Esophagus muscularis mucosa (tissue), 4 donors: ENCODE results near the gene TMED1. TPM values are rescaled to one million over a fixed set of nuclear protein-coding genes. Genes with fewer than 3 reads are reported as not detected.

Source experiments
- DNase-seq: peaks from one replicate; pipeline ENCODE4 v3.0.0-alpha.2; 2017; ENCODE audit errors: extremely low spot score
- H3K27ac ChIP-seq, 4 donors: fragments of 200-600 bp; sonication (generic); replicated peaks in 1 of 4; 1 replicate in 3 of 4; 2 replicates in 1 of 4; pipeline ENCODE4 v1.5.1; 2016 to 2019; ENCODE audit warnings: mild to moderate bottlenecking in 1 of 4
- H3K27me3 ChIP-seq, 4 donors: fragments of 200-600 bp; sonication (generic); one replicate each; pipeline versions ENCODE4 v1.5.1 to v1.6.0; 2016 to 2019
- H3K36me3 ChIP-seq, 4 donors: fragments of 200-600 bp; sonication (generic); one replicate each; pipeline ENCODE4 v1.5.1; 2016 to 2019
- H3K4me1 ChIP-seq, 4 donors: fragments of 200-600 bp; sonication (generic); one replicate each; pipeline ENCODE4 v1.5.1; 2016 to 2019
- H3K4me3 ChIP-seq, 4 donors: fragments of 200-600 bp; sonication (generic); 1 replicate in 2 of 4; 2 replicates in 2 of 4; pipeline ENCODE4 v1.5.1; 2016 to 2019; ENCODE audit warnings: mild to moderate bottlenecking in 4 of 4, moderate library complexity in 1 of 4
- H3K9me3 ChIP-seq, 4 donors: fragments of 200-600 bp; sonication (generic); 1 replicate in 3 of 4; 2 replicates in 1 of 4; pipeline ENCODE4 v1.5.1; 2016 to 2019
- EP300 ChIP-seq: sonication (generic); formaldehyde crosslinking; IDR thresholded peaks from one replicate; pipeline ENCODE4 v1.6.1; 2017; ENCODE audit warnings: antibody characterized with exemption
- POLR2A ChIP-seq: fragments of 450-650 bp; IDR thresholded peaks from one replicate; pipeline ENCODE4 v1.6.1; 2017; ENCODE audit warnings: antibody characterized with exemption, moderate library complexity, mild to moderate bottlenecking, low read depth
- POLR2AphosphoS5 ChIP-seq, 2 donors: sonication (generic); formaldehyde crosslinking; IDR thresholded peaks; one replicate each; pipeline ENCODE4 v1.6.1; 2017; ENCODE audit warnings: antibody characterized with exemption in 2 of 2
- WGBS: methylation state at CpG from one replicate; pipeline ENCODE4 v1.1.5; 2018; 5-methylcytosine and 5-hydroxymethylcytosine counted together
- intact Hi-C: fragments of 100-400 bp; cut with DNase I; formaldehyde crosslinking; loops from one replicate; pipeline ENCODE4 v1.15.1; 2023
- total RNA-seq, 4 donors: library from RNA; depleted of rRNA; stranded (reverse); fragments of >200 nt; gene quantifications; one replicate each; pipeline versions ENCODE4 v1.1.0 to v1.2.1, GENCODE V29; 2016
- TF ChIP-seq, protein P1 (sequence below), 3 experiments: fragments of 200-600 bp in 2 of 3; fragments of 450-650 bp in 1 of 3; sonication (generic) in 2 of 3; IDR thresholded peaks; one replicate each; pipeline ENCODE4 v1.5.1; 2017 to 2019; ENCODE audit warnings: antibody characterized with exemption in 3 of 3, mild to moderate bottlenecking in 2 of 3, moderate library complexity in 1 of 3

Gene TMED1
- total RNA-seq, 4 donors from 2014 or later: 18.7 to 29.5 (median 27.7) TPM

DNA sequence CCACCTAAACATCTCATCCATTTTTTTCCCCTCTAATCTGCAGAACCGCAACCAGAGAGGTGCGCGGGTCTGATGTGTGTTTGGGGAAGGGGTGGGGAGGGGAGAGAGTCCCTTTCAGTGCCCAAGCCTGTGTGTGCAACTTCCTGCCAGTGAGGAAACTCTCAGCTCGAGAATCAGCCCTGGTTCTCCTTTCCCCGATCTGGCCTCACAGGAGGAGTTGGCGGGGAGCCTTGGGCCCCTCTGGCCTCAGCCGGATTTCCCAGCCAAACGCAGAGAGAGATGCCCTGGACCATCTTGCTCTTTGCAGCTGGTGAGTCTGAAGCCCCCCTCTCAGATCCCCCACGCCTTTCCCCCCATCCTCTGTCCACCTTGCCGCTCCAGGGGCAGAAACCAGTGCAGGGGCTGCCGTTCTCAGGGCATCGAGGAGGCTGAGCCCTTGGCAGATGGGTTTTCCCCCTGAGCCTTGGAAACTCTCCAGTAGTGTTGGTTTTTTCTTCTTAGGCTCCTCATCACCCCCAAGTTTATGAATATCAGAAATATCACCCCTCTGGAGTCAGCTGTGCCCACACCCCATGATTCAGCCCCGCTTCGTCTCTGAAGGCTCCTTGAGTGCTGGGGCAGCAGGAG is 12.3 kb upstream of the TMED1 start, which contains the start of gene C19orf38:
Gene C19orf38, plus strand, starts transcription at position 186 of the 627 bp plus-strand sequence. Its CDS starts 94 bp downstream, at position 280.
- H3K27me3 ChIP-seq: peaks cover 0 to 28% (median 6%) of the 10 kb centered on the region in 4 donors
- peaks cover 0 to 13% (median 10%) of the 10 kb centered on the region in 4 donors for H3K9me3 ChIP-seq
- 32% methylated on average over 13 of the region's 14 CpGs for WGBS
- no peaks in the 10 kb centered on the region for H3K4me1 ChIP-seq
- no peak for TF ChIP-seq EP300
- TF ChIP-seq POLR2AphosphoS5 (IDR thresholded peaks at IDR 0.05): no peak
- no peak for TF ChIP-seq POLR2A
- TF ChIP-seq, protein P1, sequence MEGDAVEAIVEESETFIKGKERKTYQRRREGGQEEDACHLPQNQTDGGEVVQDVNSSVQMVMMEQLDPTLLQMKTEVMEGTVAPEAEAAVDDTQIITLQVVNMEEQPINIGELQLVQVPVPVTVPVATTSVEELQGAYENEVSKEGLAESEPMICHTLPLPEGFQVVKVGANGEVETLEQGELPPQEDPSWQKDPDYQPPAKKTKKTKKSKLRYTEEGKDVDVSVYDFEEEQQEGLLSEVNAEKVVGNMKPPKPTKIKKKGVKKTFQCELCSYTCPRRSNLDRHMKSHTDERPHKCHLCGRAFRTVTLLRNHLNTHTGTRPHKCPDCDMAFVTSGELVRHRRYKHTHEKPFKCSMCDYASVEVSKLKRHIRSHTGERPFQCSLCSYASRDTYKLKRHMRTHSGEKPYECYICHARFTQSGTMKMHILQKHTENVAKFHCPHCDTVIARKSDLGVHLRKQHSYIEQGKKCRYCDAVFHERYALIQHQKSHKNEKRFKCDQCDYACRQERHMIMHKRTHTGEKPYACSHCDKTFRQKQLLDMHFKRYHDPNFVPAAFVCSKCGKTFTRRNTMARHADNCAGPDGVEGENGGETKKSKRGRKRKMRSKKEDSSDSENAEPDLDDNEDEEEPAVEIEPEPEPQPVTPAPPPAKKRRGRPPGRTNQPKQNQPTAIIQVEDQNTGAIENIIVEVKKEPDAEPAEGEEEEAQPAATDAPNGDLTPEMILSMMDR (IDR thresholded peaks at IDR 0.05): no peak
- intact Hi-C loops: no loop called here
- H3K36me3 ChIP-seq: no peaks in the 10 kb centered on the region
- no peak within 1 kb of the TSS for H3K4me3 ChIP-seq
- H3K27ac ChIP-seq: no peak within 1 kb of the TSS
- DNase-seq: no peak

DNA sequence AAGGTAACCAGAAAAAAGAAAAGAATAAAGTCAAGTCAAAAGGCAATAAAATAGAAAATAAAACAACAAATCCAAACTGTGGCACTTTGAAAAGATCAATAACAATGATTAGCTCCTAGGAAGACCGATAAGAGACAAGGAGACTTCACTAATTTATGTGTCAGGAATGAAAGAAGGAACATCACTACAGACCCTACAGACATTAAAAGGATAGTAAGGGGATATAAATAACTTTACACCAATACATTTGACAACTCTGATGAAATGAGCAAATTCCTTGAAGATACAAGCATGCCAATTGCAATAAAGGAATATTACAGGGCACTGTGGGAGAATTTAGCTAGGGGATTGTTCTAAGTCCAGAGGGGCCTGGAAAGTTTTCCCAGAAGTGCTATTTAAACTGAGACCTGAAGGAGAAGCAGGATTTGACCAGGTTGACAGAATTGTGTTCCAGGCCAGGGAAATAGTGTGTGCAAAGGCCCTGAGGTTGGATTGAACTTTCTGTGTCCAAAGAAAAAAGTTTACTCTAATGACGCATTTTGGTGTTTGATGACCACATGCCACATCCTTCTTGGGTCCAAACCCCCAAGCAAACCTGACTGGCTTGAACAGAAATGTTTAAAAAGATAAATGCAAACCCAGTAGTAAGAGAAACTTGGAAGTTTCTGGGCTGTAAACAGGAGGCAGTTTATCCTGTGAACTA is 10.6 kb upstream of the TMED1 start:
- H3K27ac ChIP-seq: no peak overlapping the region
- no peaks in the 10 kb centered on the region for H3K4me1 ChIP-seq
- 92% methylated on average over 2 of the region's 2 CpGs for WGBS
- no peaks in the 10 kb centered on the region for H3K36me3 ChIP-seq
- DNase-seq: no peak
- H3K9me3 ChIP-seq: peaks cover 0 to 13% (median 10%) of the 10 kb centered on the region in 4 donors
- peaks cover 0 to 28% (median 6%) of the 10 kb centered on the region in 4 donors for H3K27me3 ChIP-seq
- intact Hi-C loops: no loop called here
- H3K4me3 ChIP-seq: no peak overlapping the region
- TF ChIP-seq POLR2A (no peak), POLR2AphosphoS5 (IDR thresholded peaks at IDR 0.05) (no peak), EP300 (no peak)
- TF ChIP-seq, protein P1 (IDR thresholded peaks at IDR 0.05): no peak

DNA sequence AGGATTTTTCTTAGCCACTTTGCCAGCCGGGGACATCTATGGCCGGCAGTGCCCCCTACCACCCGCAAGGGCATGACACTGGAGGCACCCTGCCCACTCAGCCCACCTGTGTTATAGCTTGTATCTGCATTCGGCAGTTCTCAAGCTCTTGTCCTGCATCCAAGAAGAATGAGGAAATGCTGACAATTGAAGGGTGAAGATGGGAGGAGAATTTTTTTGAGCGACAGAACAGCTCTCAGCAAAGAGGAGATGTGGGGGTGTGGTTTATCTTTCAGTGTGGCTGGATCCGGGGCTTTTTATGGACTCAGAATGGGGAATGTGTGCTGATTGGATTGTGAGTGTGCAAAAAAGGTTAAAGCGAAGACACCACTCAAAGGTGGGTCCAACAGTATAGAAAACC is 6.8 kb upstream of the TMED1 start:
- H3K4me3 ChIP-seq: no peak overlapping the region
- 78% methylated on average over 6 of the region's 7 CpGs for whole genome bisulfite sequencing
- no peaks in the 10 kb centered on the region for H3K36me3 ChIP-seq
- H3K4me1 ChIP-seq: no peaks in the 10 kb centered on the region
- no peak for TF ChIP-seq EP300
- no peak for TF ChIP-seq POLR2AphosphoS5 (IDR thresholded peaks at IDR 0.05)
- TF ChIP-seq, protein P1 (IDR thresholded peaks at IDR 0.05): no peak
- TF ChIP-seq POLR2A: no peak
- H3K9me3 ChIP-seq: peaks cover 0 to 13% (median 10%) of the 10 kb centered on the region in 4 donors
- DNase-seq: no peak
- no peak overlapping the region for H3K27ac ChIP-seq
- intact Hi-C loops: no loop called here
- H3K27me3 ChIP-seq: no peaks in the 10 kb centered on the region

DNA sequence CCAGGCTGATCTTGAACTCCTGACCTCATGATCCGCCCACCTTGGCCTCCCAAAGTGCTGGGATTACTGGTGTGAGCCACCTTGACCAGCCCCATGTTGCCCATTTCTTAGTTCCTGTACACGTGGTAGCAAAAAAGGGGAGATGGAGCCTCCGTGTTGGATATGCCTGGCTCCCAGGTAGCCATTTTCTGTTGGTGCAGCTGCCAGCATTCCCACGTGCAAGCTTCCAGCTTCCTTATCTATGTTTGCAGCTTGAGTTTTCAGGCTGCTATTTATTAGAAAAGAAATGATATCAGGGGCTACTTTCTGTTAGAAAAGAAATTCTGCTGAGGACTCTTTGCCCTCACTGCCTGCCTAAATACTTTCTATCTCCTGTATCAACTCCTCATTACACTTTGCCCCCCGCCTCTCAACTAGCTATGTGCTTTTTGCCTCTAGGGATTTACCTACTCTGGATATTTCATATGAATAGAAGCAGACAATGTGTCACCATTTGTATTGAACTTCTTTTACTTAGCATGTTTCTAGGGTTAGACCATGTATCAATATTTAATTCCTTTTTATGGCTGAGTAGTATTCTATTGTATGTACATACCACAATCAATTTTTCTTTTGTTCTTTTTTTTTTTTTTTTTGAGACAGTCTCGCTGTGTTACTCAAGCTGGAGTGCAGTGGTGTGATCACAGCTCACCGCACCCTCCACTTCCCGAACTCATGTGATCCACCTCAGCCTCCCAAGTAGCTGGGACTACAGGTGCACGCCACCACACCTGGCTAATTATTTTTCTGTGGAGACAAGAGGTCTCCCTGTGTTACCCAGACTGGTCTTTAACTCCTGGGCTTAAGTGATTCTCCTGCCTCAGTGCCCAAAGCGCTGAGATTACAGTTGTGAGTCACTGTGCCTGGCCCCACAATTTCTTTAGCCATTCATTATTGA is 3.4 kb upstream of the TMED1 start:
- Histone ChIP-seq H3K9me3 (peaks cover 0 to 6% (median 3%) of the 10 kb centered on the region in 4 donors), H3K4me3 (no peak overlapping the region), H3K4me1 (peaks cover 7 to 19% (median 16%) of the 10 kb centered on the region in 4 donors), H3K27me3 (no peaks in the 10 kb centered on the region), H3K27ac (no peak overlapping the region), H3K36me3 (no peaks in the 10 kb centered on the region)
- TF ChIP-seq POLR2AphosphoS5 (IDR thresholded peaks at IDR 0.05) (no peak), POLR2A (no peak), EP300 (no peak)
- TF ChIP-seq, protein P1 (IDR thresholded peaks at IDR 0.05): no peak
- intact Hi-C loops: no loop called here
- DNase-seq: no peak
- WGBS: 87% methylated on average over 10 of the region's 10 CpGs
